Activated T-helper 1 cell treated with Interleukin-2 at 50 U/mL for 16 hours (primary cell): ENCODE data around the gene ACP4.

Experiments used
- DNase-seq: peaks from one replicate; pipeline ENCODE4 v3.0.0-alpha.2; 2020; ENCODE audit warnings: low read depth

ACP4 gene

DNA sequence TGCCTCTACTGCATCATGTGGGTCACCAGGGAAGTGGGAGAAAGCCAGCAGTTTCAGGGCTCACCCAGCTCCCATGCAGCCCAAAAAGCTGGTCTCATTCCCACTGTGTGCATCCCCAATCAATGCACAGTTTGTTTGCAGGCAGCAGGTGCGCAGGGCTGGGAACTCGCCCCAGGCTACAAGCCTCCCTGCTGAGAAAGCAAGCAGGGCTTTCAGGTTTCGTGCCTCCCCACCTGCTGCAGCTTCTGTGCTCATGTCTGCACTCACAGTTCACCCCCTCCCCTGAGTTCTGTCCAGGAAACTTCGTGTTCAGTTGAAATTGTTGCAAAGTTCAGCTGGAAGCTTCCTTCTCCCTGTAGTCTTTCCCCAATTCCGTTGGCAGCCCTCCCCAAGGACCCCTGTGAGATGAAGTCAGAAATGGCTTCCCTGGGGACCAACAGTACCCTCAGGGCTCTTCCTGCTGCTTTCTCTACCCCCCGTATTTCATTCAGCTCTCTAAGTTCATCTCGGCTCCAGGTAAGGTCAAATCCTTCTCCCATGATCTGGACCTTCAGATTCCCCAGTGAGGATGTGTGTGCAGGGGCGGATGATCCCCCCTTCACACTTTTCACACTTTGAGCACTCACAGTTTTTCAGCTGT, 54.2 kb downstream of the ACP4 start:
- no peak for DNase-seq
